CD14-positive monocyte (primary cell): ENCODE measurements around the gene ZNF804B. TPM values are rescaled to one million over a fixed set of nuclear protein-coding genes. Genes with fewer than 3 reads are reported as not detected.

Experiments
- DNase-seq, 3 donors: peaks; one replicate each; pipeline ENCODE4 v3.0.0-alpha.2; 2011 to 2022
- H2AFZ ChIP-seq: 2 replicates; pipeline ENCODE4 v1.6.0; 2012; ENCODE audit warnings: mild to moderate bottlenecking, low read depth, low read length, inconsistent platforms; ENCODE audit not compliant: insufficient read depth, poor library complexity, severe bottlenecking
- H3K27ac ChIP-seq, 2 donors: 1 replicate in 1 of 2; 2 replicates in 1 of 2; pipeline ENCODE4 v1.5.1; 2012 to 2013; ENCODE audit warnings: low read length in 2 of 2, control low read depth in 1 of 2, inconsistent platforms in 1 of 2, low read depth in 1 of 2, mild to moderate bottlenecking in 1 of 2
- H3K27me3 ChIP-seq, 2 donors: one replicate each; pipeline versions ENCODE4 v1.6.0 to v1.6.1; 2011 to 2013; ENCODE audit warnings: low read length in 2 of 2; ENCODE audit not compliant: control insufficient read depth in 2 of 2, insufficient read depth in 2 of 2
- H3K36me3 ChIP-seq, 2 donors: replicated peaks in 1 of 2; 1 replicate in 1 of 2; 2 replicates in 1 of 2; pipeline versions ENCODE4 v1.5.1 to v1.6.1; 2012 to 2013; ENCODE audit warnings: low read length in 2 of 2, control low read depth in 1 of 2, inconsistent platforms in 1 of 2, mild to moderate bottlenecking in 1 of 2; ENCODE audit not compliant: insufficient read depth in 2 of 2, control insufficient read depth in 1 of 2
- H3K4me1 ChIP-seq, 2 donors: 1 replicate in 1 of 2; 2 replicates in 1 of 2; pipeline versions ENCODE4 v1.5.1 to v1.6.1; 2012 to 2013; ENCODE audit warnings: low read length in 2 of 2, control low read depth in 1 of 2, inconsistent platforms in 1 of 2, mild to moderate bottlenecking in 1 of 2, moderate library complexity in 1 of 2; ENCODE audit not compliant: insufficient read depth in 2 of 2, control insufficient read depth in 1 of 2
- H3K4me2 ChIP-seq: replicated peaks from 2 replicates; pipeline ENCODE3; 2012; ENCODE audit warnings: low read length, moderate library complexity, mild to moderate bottlenecking; ENCODE audit not compliant: poor library complexity, severe bottlenecking; ENCODE audit errors: extremely low read depth
- H3K4me3 ChIP-seq, 3 experiments: fragments of 200-600 bp in 1 of 3; sonication (generic) in 1 of 3; replicated peaks in 1 of 3; 1 replicate in 2 of 3; 2 replicates in 1 of 3; pipeline ENCODE4 v1.5.1; 2011 to 2013; ENCODE audit warnings: low read length in 3 of 3, mild to moderate bottlenecking in 3 of 3, control low read depth in 2 of 3, low read depth in 2 of 3, inconsistent platforms in 1 of 3, moderate library complexity in 1 of 3
- H3K79me2 ChIP-seq: 2 replicates; pipeline ENCODE4 v1.6.0; 2012; ENCODE audit warnings: mild to moderate bottlenecking, control low read depth, inconsistent platforms, low read length, moderate library complexity; ENCODE audit not compliant: insufficient read depth
- H3K9ac ChIP-seq: 2 replicates; pipeline ENCODE4 v1.6.0; 2017; ENCODE audit warnings: low read length, mild to moderate bottlenecking; ENCODE audit not compliant: insufficient read depth, poor library complexity, severe bottlenecking
- H3K9me3 ChIP-seq, 2 donors: replicated peaks in 1 of 2; 1 replicate in 1 of 2; 2 replicates in 1 of 2; pipeline versions ENCODE4 v1.5.1 to v1.6.1; 2012 to 2013; ENCODE audit warnings: low read length in 2 of 2, control low read depth in 1 of 2; ENCODE audit not compliant: control insufficient read depth in 1 of 2, insufficient read depth in 1 of 2
- H4K20me1 ChIP-seq: 2 replicates; pipeline ENCODE4 v1.6.0; 2012; ENCODE audit warnings: mild to moderate bottlenecking, low read length, control low read depth, moderate library complexity; ENCODE audit not compliant: insufficient read depth
- H3K27ac Mint-ChIP-seq, 7 donors: one replicate each; pipeline ENCODE4 v1.8.0; 2020; ENCODE audit warnings: mild to moderate bottlenecking in 7 of 7, mixed read lengths in 7 of 7, moderate library complexity in 6 of 7, inconsistent platforms in 2 of 7
- H3K27me3 Mint-ChIP-seq, 3 donors: one replicate each; pipeline ENCODE4 v1.8.0; 2021 to 2022; ENCODE audit warnings: low read depth in 3 of 3, mild to moderate bottlenecking in 3 of 3, mixed read lengths in 3 of 3, moderate library complexity in 3 of 3, inconsistent platforms in 1 of 3
- H3K36me3 Mint-ChIP-seq, 2 donors: one replicate each; pipeline ENCODE4 v1.8.0; 2020; ENCODE audit warnings: mixed read lengths in 2 of 2, inconsistent platforms in 1 of 2, mild to moderate bottlenecking in 1 of 2
- H3K4me1 Mint-ChIP-seq: one replicate; pipeline ENCODE4 v1.8.0; 2020; ENCODE audit warnings: mild to moderate bottlenecking, mixed read lengths
- H3K4me3 Mint-ChIP-seq, 2 donors: one replicate each; pipeline ENCODE4 v1.8.0; 2020; ENCODE audit warnings: mild to moderate bottlenecking in 2 of 2, mixed read lengths in 2 of 2, moderate library complexity in 1 of 2
- H3K9me3 Mint-ChIP-seq, 7 donors: one replicate each; pipeline ENCODE4 v1.8.0; 2020 to 2022; ENCODE audit warnings: mixed read lengths in 7 of 7, mild to moderate bottlenecking in 6 of 7, moderate library complexity in 6 of 7, inconsistent platforms in 2 of 7
- WGBS: methylation state at CpG from one replicate; pipeline ENCODE4 v1.1.5; 2013; ENCODE audit warnings: missing lambda C conversion rate; ENCODE audit not compliant: insufficient coverage; 5-methylcytosine and 5-hydroxymethylcytosine counted together
- intact Hi-C, 2 donors: fragments of 100-400 bp; cut with micrococcal nuclease; formaldehyde crosslinking; loops; one replicate each; pipeline versions ENCODE4 v1.15.0 to v1.15.1; 2023
- polyA plus RNA-seq, 3 donors: library from polyadenylated mRNA; depleted of rRNA in 1 of 3; unstranded in 2 of 3; stranded (reverse) in 1 of 3; fragments of 300-500 nt in 2 of 3; fragments of >200 nt in 1 of 3; fragmentation: Illumina TruSeq in 2 of 3; gene quantifications; 1 replicate in 2 of 3; 2 replicates in 1 of 3; pipeline ENCODE4 v1.2.3, GENCODE V29; 2012 to 2021
- TF ChIP-seq, protein P1 (sequence below): fragments of 200-600 bp; IDR thresholded peaks from one replicate; pipeline ENCODE4 v1.8.0; 2022; ENCODE audit warnings: antibody characterized with exemption, mild to moderate bottlenecking

ZNF804B gene
- polyA plus RNA-seq, 3 donors = not detected

DNA sequence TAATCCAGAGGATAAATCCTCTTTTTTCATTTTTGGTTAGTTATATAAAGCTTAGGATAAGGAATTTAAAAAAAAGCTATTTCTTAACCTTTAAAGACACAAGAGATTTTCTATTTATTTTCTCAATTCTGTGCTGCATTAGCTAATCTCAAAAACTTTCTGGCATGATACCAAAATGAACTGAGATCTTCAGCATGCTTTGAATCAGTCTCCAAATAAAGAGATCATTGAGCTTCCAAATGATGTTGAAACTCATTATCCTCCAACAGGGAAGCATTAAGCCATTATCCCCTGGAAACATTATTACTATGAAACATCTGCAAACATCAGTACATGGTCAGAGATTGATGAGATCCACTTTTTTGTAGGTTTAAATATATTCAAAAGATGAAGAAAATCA is 386.3 kb downstream of the ZNF804B start:
- no peak overlapping the region for H2AFZ ChIP-seq
- H4K20me1 ChIP-seq = no peaks in the 10 kb centered on the region
- Mint-ChIP-seq H3K36me3 (no peaks in the 10 kb centered on the region), H3K4me1 (no peaks in the 10 kb centered on the region), H3K27me3 (no peaks in the 10 kb centered on the region), H3K9me3 (peaks cover 0 to 4% (median 0%) of the 10 kb centered on the region in 7 donors), H3K4me3 (no peak overlapping the region), H3K27ac (no peak overlapping the region)
- no peaks in the 10 kb centered on the region for H3K4me1 ChIP-seq
- no peaks in the 10 kb centered on the region for H3K9me3 ChIP-seq
- no peak overlapping the region for H3K9ac ChIP-seq
- H3K79me2 ChIP-seq = no peaks in the 10 kb centered on the region
- H3K36me3 ChIP-seq = no peaks in the 10 kb centered on the region
- no peak overlapping the region for H3K4me3 ChIP-seq
- TF ChIP-seq, protein P1, sequence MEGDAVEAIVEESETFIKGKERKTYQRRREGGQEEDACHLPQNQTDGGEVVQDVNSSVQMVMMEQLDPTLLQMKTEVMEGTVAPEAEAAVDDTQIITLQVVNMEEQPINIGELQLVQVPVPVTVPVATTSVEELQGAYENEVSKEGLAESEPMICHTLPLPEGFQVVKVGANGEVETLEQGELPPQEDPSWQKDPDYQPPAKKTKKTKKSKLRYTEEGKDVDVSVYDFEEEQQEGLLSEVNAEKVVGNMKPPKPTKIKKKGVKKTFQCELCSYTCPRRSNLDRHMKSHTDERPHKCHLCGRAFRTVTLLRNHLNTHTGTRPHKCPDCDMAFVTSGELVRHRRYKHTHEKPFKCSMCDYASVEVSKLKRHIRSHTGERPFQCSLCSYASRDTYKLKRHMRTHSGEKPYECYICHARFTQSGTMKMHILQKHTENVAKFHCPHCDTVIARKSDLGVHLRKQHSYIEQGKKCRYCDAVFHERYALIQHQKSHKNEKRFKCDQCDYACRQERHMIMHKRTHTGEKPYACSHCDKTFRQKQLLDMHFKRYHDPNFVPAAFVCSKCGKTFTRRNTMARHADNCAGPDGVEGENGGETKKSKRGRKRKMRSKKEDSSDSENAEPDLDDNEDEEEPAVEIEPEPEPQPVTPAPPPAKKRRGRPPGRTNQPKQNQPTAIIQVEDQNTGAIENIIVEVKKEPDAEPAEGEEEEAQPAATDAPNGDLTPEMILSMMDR = no peak
- H3K27ac ChIP-seq = no peak overlapping the region
- no peaks in the 10 kb centered on the region for H3K27me3 ChIP-seq
- no peak for DNase-seq
- intact Hi-C loops = no loop called here
- no peak overlapping the region for H3K4me2 ChIP-seq

DNA sequence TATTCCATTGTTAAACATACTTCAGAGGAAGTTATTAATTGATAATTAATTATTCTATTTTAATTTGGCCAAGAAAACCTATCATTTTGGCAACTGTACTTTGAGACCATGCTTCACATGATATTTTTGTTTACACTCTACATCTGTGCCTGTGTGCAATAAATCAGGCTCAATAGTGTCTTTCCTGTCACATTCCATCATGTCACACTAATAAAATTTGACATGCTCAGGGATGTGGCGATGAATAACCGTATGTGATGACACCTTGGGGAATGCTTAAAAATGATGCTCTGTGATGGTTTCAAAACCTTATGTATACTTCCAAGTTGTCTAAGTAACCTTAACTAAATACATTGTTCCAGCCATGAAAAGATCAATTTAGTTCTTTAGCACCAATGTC is 400.6 kb downstream of the ZNF804B start:
- no peak overlapping the region for H3K27ac ChIP-seq
- H3K27me3 Mint-ChIP-seq = no peaks in the 10 kb centered on the region
- TF ChIP-seq, protein P1 = no peak
- H3K36me3 ChIP-seq = no peaks in the 10 kb centered on the region
- no CpG with 5 or more reads among the region's 2 CpGs for WGBS
- no peak overlapping the region for H3K27ac Mint-ChIP-seq
- no peaks in the 10 kb centered on the region for H3K79me2 ChIP-seq
- no peak overlapping the region for H3K9ac ChIP-seq
- H3K4me3 ChIP-seq = no peak overlapping the region
- no peaks in the 10 kb centered on the region for H3K4me1 ChIP-seq
- no peak for DNase-seq
- no peaks in the 10 kb centered on the region for H3K36me3 Mint-ChIP-seq
- no peaks in the 10 kb centered on the region for H4K20me1 ChIP-seq
- H3K9me3 Mint-ChIP-seq = peaks cover 0 to 5% (median 3%) of the 10 kb centered on the region in 7 donors
- no peak overlapping the region for H2AFZ ChIP-seq
- no peaks in the 10 kb centered on the region for H3K4me1 Mint-ChIP-seq
- no peaks in the 10 kb centered on the region for H3K27me3 ChIP-seq
- H3K4me3 Mint-ChIP-seq = no peak overlapping the region
- intact Hi-C loops = no loop called here
- no peaks in the 10 kb centered on the region for H3K9me3 ChIP-seq
- no peak overlapping the region for H3K4me2 ChIP-seq
